IMR-90 (cell line): ENCODE results near the gene LRRC4C. TPM values are rescaled to one million over a fixed set of nuclear protein-coding genes. Genes with fewer than 3 reads are reported as not detected.

Experiments used
- ATAC-seq: fragments of 200-7000 bp; cut with Tn5 transposase; 2 replicates; pipeline ENCODE4 v1.9.1; 2020; ENCODE audit warnings: low read depth, mild to moderate bottlenecking, moderate library complexity
- BruUV-seq: library from RNA; stranded (reverse); fragments of 400-500 nt; replicated peaks from 2 replicates; lab custom pipeline; 2021; lab: Mats Ljungman, UMichigan
- CTCF ChIA-PET: fragments of 300-600 bp; formaldehyde crosslinking; extraction: SDS; loops from one replicate; lab custom pipeline; 2021; ENCODE audit warnings: antibody characterized with exemption; lab: Yijun Ruan, JAX
- POLR2A ChIA-PET: fragments of 300-600 bp; sonication (Branson Sonifier 250); formaldehyde crosslinking; loops from one replicate; lab custom pipeline; 2022; ENCODE audit warnings: antibody characterized with exemption; ENCODE audit not compliant: unreplicated experiment; lab: Charles Lee
- DNase-seq: peaks from one replicate; pipeline ENCODE4 v3.0.0; 2013
- H2AFZ ChIP-seq: replicated peaks from 2 replicates; pipeline ENCODE3; 2013; ENCODE audit warnings: low read length, mild to moderate bottlenecking; ENCODE audit not compliant: poor library complexity
- H2AK5ac ChIP-seq: 2 replicates; pipeline ENCODE4 v1.6.1; 2013; ENCODE audit warnings: low read depth, low read length, inconsistent platforms
- H2AK9ac ChIP-seq: replicated peaks from 2 replicates; pipeline ENCODE3; 2013; ENCODE audit warnings: mild to moderate bottlenecking, low read depth, low read length, moderate library complexity; ENCODE audit not compliant: poor library complexity
- H2BK120ac ChIP-seq: 2 replicates; pipeline ENCODE4 v1.6.1; 2013; ENCODE audit warnings: low read depth, low read length, inconsistent platforms
- H2BK15ac ChIP-seq: 3 replicates; pipeline ENCODE4 v1.6.1; 2013; ENCODE audit warnings: low read depth, low read length, inconsistent platforms
- H2BK20ac ChIP-seq: 2 replicates; pipeline ENCODE4 v1.6.1; 2013; ENCODE audit warnings: low read depth, mild to moderate bottlenecking, inconsistent platforms, low read length, moderate library complexity
- H2BK5ac ChIP-seq: 2 replicates; pipeline ENCODE4 v1.6.1; 2013; ENCODE audit warnings: mild to moderate bottlenecking, low read depth, low read length, inconsistent platforms; ENCODE audit not compliant: poor library complexity, severe bottlenecking
- H3K14ac ChIP-seq: replicated peaks from 2 replicates; pipeline ENCODE4 v1.6.1; 2013; ENCODE audit warnings: low read depth, low read length, inconsistent platforms
- H3K18ac ChIP-seq: 2 replicates; pipeline ENCODE4 v1.6.1; 2013; ENCODE audit warnings: low read depth, low read length, control low read depth
- H3K23ac ChIP-seq: 2 replicates; pipeline ENCODE4 v1.6.1; 2013; ENCODE audit warnings: low read depth, low read length, inconsistent platforms
- H3K27ac ChIP-seq: 2 replicates; pipeline ENCODE4 v1.5.1; 2013; ENCODE audit warnings: mild to moderate bottlenecking, control low read depth, low read length; ENCODE audit not compliant: insufficient read depth
- H3K27me3 ChIP-seq: 2 replicates; pipeline ENCODE4 v1.6.1; 2013; ENCODE audit warnings: low read length; ENCODE audit not compliant: control insufficient read depth, insufficient read depth
- H3K36me3 ChIP-seq: 2 replicates; pipeline ENCODE4 v1.6.1; 2013; ENCODE audit warnings: low read length, mixed read lengths; ENCODE audit not compliant: control insufficient read depth, insufficient read depth
- H3K4ac ChIP-seq: 2 replicates; pipeline ENCODE4 v1.6.1; 2013; ENCODE audit warnings: low read depth, low read length, inconsistent platforms
- H3K4me1 ChIP-seq: 2 replicates; pipeline ENCODE4 v1.6.1; 2013; ENCODE audit warnings: low read length, mixed read lengths; ENCODE audit not compliant: control insufficient read depth, insufficient read depth
- H3K4me2 ChIP-seq: 2 replicates; pipeline ENCODE4 v1.6.1; 2013; ENCODE audit warnings: low read depth, mild to moderate bottlenecking, control low read depth, low read length, moderate library complexity
- H3K4me3 ChIP-seq: 2 replicates; pipeline ENCODE4 v1.5.1; 2013; ENCODE audit warnings: low read depth, mild to moderate bottlenecking, control low read depth, low read length, moderate library complexity; ENCODE audit not compliant: insufficient read depth
- H3K56ac ChIP-seq: 2 replicates; pipeline ENCODE4 v1.6.1; 2013; ENCODE audit warnings: low read length, inconsistent platforms; ENCODE audit not compliant: insufficient read depth; ENCODE audit errors: extremely low read depth
- H3K79me1 ChIP-seq, 2 experiments: 2 replicates each; pipeline ENCODE4 v1.6.1; 2013; ENCODE audit warnings: low read length in 2 of 2, inconsistent platforms in 1 of 2, low read depth in 1 of 2
- H3K9ac ChIP-seq: 2 replicates; pipeline ENCODE4 v1.6.1; 2013; ENCODE audit warnings: low read depth, low read length, control low read depth
- H3K9me1 ChIP-seq: 2 replicates; pipeline ENCODE4 v1.6.1; 2013; ENCODE audit warnings: low read length, inconsistent platforms; ENCODE audit not compliant: insufficient read depth
- H3K9me3 ChIP-seq: 2 replicates; pipeline ENCODE4 v1.6.1; 2013; ENCODE audit warnings: low read length; ENCODE audit not compliant: control insufficient read depth, insufficient read depth
- H4K20me1 ChIP-seq: 2 replicates; pipeline ENCODE4 v1.6.1; 2013; ENCODE audit warnings: low read length, inconsistent platforms; ENCODE audit not compliant: insufficient read depth
- H4K5ac ChIP-seq: 2 replicates; pipeline ENCODE4 v1.6.1; 2013; ENCODE audit warnings: mild to moderate bottlenecking, low read depth, low read length, control low read depth
- H4K8ac ChIP-seq, 2 experiments: 2 replicates each; pipeline ENCODE4 v1.6.1; 2013; ENCODE audit warnings: low read depth in 2 of 2, low read length in 2 of 2, control low read depth in 1 of 2, inconsistent platforms in 1 of 2
- H4K91ac ChIP-seq: 2 replicates; pipeline ENCODE4 v1.6.1; 2013; ENCODE audit warnings: low read depth, low read length, inconsistent platforms; ENCODE audit not compliant: insufficient read depth
- MXI1 ChIP-seq: IDR thresholded peaks from 2 replicates; pipeline ENCODE4 v1.6.1; 2012; ENCODE audit warnings: low read depth, mild to moderate bottlenecking, low read length, moderate library complexity, borderline replicate concordance
- WGBS, 2 experiments: methylation state at CpG; one replicate each; pipeline versions ENCODE4 v1.1.5 to v1.1.7; 2013; ENCODE audit warnings: missing lambda C conversion rate in 2 of 2; ENCODE audit not compliant: insufficient read length in 1 of 2; ENCODE audit errors: extremely low coverage in 2 of 2; 5-methylcytosine and 5-hydroxymethylcytosine counted together
- dilution Hi-C: fragments of 300-500 bp; cut with HindIII; formaldehyde crosslinking; loops from one replicate; pipeline ENCODE4 v1.14.3; 2018; ENCODE audit warnings: low sequenced_read_pairs; ENCODE audit not compliant: unreplicated experiment
- in situ Hi-C: fragments of 300-500 bp; cut with MboI; formaldehyde crosslinking; loops from 3 replicates; pipeline ENCODE4 v1.14.3; 2019; ENCODE audit warnings: low sequenced_read_pairs, inconsistent platforms, mixed read lengths
- intact Hi-C: fragments of 100-400 bp; cut with micrococcal nuclease; formaldehyde crosslinking; loops from 2 replicates; pipeline ENCODE4 v1.10.0; 2022
- polyA plus RNA-seq, 3 experiments: library from polyadenylated mRNA; depleted of rRNA; stranded (reverse); fragments of >200 nt; gene quantifications; 2 replicates each; pipeline ENCODE4 v1.2.3, GENCODE V29; 2012; ENCODE audit warnings: low replicate concordance in 1 of 3
- total RNA-seq: library from RNA; depleted of rRNA; stranded (reverse); fragments of >200 nt; gene quantifications from 2 replicates; pipeline ENCODE4 v1.2.3, GENCODE V29; 2012

LRRC4C gene
- total and polyA plus RNA-seq, 2 of the 4 experiments (the other 2 are of a cell fraction): under 0.01 to 0.03 TPM

GRCh38 chr11:40246983-40247382 is 1212.5 kb downstream of the LRRC4C start:
- Histone ChIP-seq H3K18ac (no peak overlapping the region), H3K9me3 (0 out of 2 replicates have a peak, but pooled peaks cover 2% of the 10 kb centered on the region), H4K8ac (no peak overlapping the region), H3K23ac (no peak overlapping the region), H4K91ac (no peak overlapping the region), H3K56ac (no peak overlapping the region), H3K27ac (no peak overlapping the region), H4K20me1 (no peaks in the 10 kb centered on the region), H3K9ac (no peak overlapping the region), H3K79me1 (no peaks in the 10 kb centered on the region), H2AK5ac (no peak overlapping the region), H2AK9ac (no peak overlapping the region), H2BK20ac (no peak overlapping the region), H3K4me3 (no peak overlapping the region), H3K36me3 (no peaks in the 10 kb centered on the region), H3K27me3 (no peaks in the 10 kb centered on the region), H3K4me1 (no peaks in the 10 kb centered on the region), H4K5ac (no peak overlapping the region), H2BK120ac (no peak overlapping the region), H2BK5ac (no peak overlapping the region), H3K14ac (no peak overlapping the region), H3K9me1 (no peaks in the 10 kb centered on the region), H2AFZ (no peak overlapping the region), H2BK15ac (no peak overlapping the region), H3K4ac (no peak overlapping the region), H3K4me2 (no peak overlapping the region)
- WGBS, 2 experiments: 100% methylated on average over 1 of the region's 2 CpGs; no CpG with 5 or more reads in 1 of the 2 experiments
- in situ Hi-C loops (no loop called here), dilution Hi-C loops (no loop called here), intact Hi-C loops (no loop called here)
- TF ChIP-seq MXI1: no peak
- ChIA-PET POLR2A (no interaction called here), CTCF (interaction anchor here (0.6 kb wide), 1 partner anchor 14 kb away, joined by 3 read pairs; no protein-coding TSS in a partner anchor)
- no peak for ATAC-seq
- no peak for DNase-seq
- BruUV-seq: no TSS peak
